Measurements from ENCODE around the gene TAMALIN. TPM values are rescaled to one million over a fixed set of nuclear protein-coding genes. Genes with fewer than 3 reads are reported as not detected.

Gene TAMALIN
- total RNA-seq, 1 experiment from 2014 or later, result 2.2 TPM

DNA sequence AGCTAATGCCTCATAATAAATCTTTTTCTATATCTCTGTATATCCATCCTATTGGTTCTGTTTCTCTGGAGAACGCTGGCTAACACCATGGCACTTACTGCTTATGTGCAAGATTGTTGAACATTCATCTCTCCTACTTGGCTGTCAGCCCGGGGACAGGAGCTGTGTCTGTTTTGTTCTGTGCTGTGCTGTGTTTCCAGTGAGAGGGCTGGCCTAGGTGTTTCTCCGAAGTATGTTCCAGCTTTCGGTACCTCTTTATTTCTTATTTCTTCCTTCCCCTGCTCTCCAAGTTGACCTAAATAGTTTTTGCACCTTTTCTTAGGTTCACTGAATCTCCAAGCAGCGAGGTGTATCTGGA, 25.7 kb downstream of the TAMALIN start:
- Histone ChIP-seq H3K27me3 (ENCODE audit: control insufficient read depth, insufficient read depth, low read length) (peaks cover 30% of the 10 kb centered on the region), H3K4me3 (ENCODE audit: insufficient read depth, low read depth, low read length) (peak overlapping the region; percentile 24; the same call in 1 of the 2 replicates), H3K36me3 (replicated peaks; ENCODE audit: control insufficient read depth, insufficient read depth, low read length) (no peaks in the 10 kb centered on the region)
- no peak for DNase-seq

DNA sequence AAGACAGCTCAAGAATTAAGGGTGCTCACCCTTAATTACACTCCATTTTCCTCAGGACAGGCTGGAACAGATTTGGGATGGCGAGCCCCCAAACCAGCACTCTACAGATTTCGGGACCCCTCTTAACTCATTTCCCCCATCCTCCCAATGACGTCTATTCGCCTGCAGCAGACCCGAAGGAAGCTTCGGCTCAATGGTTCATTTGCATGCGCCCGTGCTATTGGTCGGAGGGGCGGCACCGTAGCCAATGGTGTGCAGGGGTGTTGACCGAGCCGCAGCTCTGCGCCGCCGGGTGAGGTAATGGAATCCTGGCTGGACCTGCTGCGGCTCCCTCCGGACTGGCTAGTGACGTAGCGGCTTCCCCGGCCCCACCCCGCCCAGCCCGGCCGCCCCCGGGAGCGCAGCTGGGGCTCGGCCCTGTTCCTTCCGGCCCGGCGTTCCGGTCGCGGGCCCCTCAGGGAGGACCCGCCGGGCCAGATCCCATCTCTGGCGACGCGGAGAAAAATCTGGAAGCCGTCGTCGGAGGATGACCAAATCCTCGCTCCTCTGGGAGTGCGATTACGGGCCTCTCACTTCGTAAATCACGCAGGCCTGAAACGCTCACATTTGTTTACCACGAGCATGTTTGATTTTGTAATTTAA, 26.2 kb downstream of the TAMALIN start:
- H3K36me3 ChIP-seq (replicated peaks; ENCODE audit: control insufficient read depth, insufficient read depth, low read length), result no peaks in the 10 kb centered on the region
- DNase-seq, result peak; percentile 98
- peaks cover 35% of the 10 kb centered on the region for H3K27me3 ChIP-seq (ENCODE audit: control insufficient read depth, insufficient read depth, low read length)
- peak overlapping the region; percentile 42 for H3K4me3 ChIP-seq (ENCODE audit: insufficient read depth, low read depth, low read length)

DNA sequence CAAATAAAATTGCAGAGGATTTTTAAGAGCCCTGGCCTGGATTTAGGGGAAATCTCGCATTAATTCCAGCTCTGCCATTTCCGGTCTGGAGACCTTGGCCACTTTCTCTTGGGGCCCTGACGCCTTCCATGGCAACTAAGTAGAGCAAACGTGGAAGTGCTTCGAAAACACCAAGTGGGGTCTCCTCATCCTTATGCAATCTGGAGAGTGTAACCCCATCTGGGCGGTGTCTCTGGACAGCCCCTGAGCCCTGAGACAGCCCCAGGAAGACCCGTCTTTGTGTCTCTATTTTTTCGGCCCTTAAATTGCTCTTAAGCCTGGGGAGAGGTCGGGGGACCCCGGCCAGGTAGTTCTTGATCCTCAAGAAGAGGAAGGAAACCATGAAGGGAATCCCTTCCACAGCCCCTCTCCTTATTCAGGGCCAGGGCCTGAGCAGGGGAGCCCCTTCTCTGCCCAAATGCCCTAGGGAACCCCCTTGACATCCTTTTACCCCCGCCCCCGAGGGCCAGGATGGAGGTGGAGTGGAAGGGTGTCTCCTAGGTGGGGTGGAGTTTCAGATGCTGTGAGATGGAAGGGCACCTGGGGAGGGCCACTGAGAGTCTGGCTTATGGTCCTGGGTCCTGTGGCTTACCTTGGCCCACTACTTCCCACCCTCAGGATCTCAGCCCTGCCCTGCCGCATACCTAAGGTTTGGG, 26.8 kb downstream of the TAMALIN start:
- Histone ChIP-seq H3K4me3 (ENCODE audit: insufficient read depth, low read depth, low read length) (peak overlapping the region; percentile 42), H3K27me3 (ENCODE audit: control insufficient read depth, insufficient read depth, low read length) (peaks cover 35% of the 10 kb centered on the region), H3K36me3 (replicated peaks; ENCODE audit: control insufficient read depth, insufficient read depth, low read length) (no peaks in the 10 kb centered on the region)
- DNase-seq, result no peak

DNA sequence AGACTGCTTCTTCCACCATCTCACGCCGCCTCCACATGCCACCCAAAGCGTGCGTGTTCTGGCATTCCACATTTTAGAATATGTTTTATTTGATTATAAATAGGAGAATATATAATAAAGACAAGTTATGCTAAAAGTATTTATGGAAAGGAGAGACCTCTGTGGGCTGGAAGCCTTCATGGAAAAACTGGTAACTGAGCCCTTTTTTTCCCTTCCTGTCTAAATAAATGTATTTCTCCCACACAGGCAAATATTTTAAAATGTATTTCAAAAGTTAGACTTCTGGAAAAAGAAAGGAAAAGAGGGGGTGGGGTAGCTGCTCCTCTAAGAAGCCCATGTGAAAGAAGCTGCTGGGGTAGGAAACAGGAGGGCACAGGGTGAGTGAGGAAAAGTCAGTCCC, 28.4 kb downstream of the TAMALIN start:
- Histone ChIP-seq H3K27me3 (ENCODE audit: control insufficient read depth, insufficient read depth, low read length) (peaks cover 36% of the 10 kb centered on the region), H3K4me3 (ENCODE audit: insufficient read depth, low read depth, low read length) (no peak overlapping the region), H3K36me3 (replicated peaks; ENCODE audit: control insufficient read depth, insufficient read depth, low read length) (no peaks in the 10 kb centered on the region)
- no peak for DNase-seq

DNA sequence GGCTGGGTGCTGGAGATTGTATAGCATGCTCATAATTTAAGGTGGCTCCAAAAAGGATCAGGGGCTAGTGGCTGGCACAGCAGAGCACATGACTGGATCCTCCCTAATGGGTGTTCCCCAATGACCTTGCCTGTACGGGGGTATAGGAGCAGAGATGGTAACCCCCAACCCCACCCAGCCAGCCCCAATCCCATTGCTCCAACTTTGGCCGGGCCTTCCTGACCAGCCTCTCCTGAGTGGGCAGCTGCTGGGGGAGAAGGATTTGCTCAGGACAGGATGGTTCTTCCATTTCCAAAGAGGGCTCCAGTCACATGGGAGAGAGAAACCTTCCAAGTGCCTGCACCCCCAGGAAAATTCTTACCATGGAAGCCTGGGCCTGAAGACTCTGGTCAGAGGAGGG, 29.2 kb downstream of the TAMALIN start:
- no peak for DNase-seq
- Histone ChIP-seq H3K36me3 (replicated peaks; ENCODE audit: control insufficient read depth, insufficient read depth, low read length) (no peaks in the 10 kb centered on the region), H3K27me3 (ENCODE audit: control insufficient read depth, insufficient read depth, low read length) (peaks cover 36% of the 10 kb centered on the region), H3K4me3 (ENCODE audit: insufficient read depth, low read depth, low read length) (no peak overlapping the region)

DNA sequence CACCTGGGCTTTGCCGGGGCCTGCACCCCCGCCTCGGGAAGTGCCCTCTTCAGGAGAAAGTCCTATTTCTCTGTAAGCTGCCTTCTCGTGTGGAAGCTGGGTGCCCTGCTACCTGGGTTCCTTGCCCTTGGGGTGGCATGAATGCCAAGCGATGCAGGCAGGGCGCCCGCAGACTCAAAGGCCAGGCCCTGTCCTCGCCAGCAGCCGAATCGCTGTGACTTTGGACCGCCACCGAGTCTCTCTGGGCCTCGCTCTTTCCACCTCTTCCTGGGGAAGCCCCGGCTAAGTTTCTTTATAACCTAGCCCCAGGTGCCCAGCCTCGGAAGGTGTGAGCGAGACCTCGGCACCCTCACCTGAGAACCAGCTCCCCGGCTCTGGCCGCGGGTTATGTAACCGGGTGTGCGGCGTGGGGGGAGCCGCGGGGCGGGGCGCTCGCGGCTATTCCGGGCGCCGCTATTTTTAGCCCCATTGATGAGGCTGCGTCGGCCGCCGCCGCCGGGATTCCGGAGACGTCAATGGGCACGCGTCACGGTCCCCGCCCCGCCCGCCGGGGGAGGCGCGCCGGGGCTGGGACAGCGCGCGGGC, 29.9 kb downstream of the TAMALIN start:
- Histone ChIP-seq H3K4me3 (ENCODE audit: insufficient read depth, low read depth, low read length) (peak overlapping the region; percentile 44), H3K36me3 (replicated peaks; ENCODE audit: control insufficient read depth, insufficient read depth, low read length) (no peaks in the 10 kb centered on the region), H3K27me3 (ENCODE audit: control insufficient read depth, insufficient read depth, low read length) (peaks cover 36% of the 10 kb centered on the region)
- peak; percentile 95 for DNase-seq

DNA sequence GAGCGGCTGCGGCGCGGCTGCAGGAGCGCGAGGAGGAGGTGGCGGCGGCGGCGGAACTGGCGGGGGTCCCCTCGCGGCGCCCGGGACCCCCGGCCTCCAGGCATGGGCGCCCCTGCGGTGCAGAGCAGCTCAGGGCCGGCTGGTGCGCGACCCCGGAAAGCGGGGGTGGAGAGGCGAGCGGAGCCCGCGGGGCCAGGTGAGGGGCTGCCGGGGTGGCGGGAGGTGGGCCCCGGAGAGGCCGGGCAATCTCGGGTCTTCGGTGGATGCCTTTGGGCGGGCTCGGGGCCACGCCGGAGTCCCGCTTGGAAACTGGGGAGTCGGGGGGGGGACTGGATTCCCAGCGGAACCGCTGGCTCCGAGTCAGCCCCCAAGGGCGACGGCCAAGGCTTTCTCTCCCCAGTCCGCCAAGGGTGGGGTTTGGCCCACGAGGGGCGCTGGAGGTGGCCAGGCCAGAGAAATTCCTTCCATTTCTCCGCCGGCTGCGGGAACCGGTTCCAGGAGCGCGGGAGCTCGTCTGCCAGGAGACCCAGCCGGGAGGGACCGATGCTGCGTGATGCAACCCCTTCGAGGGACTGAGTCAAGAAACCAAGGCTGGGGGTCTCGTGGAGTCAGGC, 30.6 kb downstream of the TAMALIN start:
- H3K36me3 ChIP-seq (replicated peaks; ENCODE audit: control insufficient read depth, insufficient read depth, low read length), result 0 out of 2 replicates have a peak, but pooled peaks cover under 1% of the 10 kb centered on the region
- H3K4me3 ChIP-seq (ENCODE audit: insufficient read depth, low read depth, low read length), result peak overlapping the region; percentile 58
- peak; percentile 87 for DNase-seq
- H3K27me3 ChIP-seq (ENCODE audit: control insufficient read depth, insufficient read depth, low read length), result peaks cover 36% of the 10 kb centered on the region

DNA sequence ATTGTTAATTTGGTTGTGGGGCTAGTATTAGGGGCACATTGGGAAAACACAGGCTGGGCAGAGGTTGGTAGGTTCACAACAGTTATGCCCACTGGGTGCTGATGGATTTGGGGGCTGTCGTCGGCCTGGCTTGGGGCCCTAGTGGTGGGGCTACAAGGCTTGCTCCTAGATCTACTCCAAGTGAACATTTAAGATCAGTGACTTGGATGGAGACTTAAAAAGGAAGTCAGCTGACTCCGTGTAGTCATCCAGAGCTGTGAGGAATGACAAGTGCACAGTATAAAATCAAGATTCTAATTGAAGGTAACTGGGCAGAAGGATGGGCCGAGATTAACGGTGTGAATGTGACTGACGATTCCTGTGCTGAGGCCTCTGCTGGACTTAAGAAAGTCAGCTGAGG, 31.7 kb downstream of the TAMALIN start:
- Histone ChIP-seq H3K36me3 (replicated peaks; ENCODE audit: control insufficient read depth, insufficient read depth, low read length) (peaks cover 2% of the 10 kb centered on the region; the same call in 1 of the 2 replicates), H3K27me3 (ENCODE audit: control insufficient read depth, insufficient read depth, low read length) (peaks cover 36% of the 10 kb centered on the region), H3K4me3 (ENCODE audit: insufficient read depth, low read depth, low read length) (no peak overlapping the region)
- no peak for DNase-seq

DNA sequence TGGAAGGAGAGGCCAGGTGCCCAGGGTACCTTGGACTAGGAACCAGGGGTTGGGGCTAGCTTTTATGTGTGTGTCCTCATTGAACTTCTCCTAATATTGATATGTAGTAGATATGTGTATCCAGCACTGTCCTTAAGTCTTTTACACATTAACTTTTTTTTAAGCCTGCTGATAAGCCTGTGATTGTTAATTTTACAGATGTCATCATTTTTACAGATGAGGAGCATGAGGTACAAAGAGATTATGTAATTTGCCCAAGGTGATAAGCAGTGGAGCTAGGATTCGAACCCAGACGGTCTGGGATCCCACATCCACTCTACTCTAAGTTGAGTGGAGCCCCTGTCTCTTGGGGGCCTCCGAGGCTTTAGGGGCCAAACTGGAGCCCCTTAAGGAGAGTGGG, 34.3 kb downstream of the TAMALIN start:
- H3K27me3 ChIP-seq (ENCODE audit: control insufficient read depth, insufficient read depth, low read length), result peaks cover 12% of the 10 kb centered on the region
- DNase-seq, result no peak

DNA sequence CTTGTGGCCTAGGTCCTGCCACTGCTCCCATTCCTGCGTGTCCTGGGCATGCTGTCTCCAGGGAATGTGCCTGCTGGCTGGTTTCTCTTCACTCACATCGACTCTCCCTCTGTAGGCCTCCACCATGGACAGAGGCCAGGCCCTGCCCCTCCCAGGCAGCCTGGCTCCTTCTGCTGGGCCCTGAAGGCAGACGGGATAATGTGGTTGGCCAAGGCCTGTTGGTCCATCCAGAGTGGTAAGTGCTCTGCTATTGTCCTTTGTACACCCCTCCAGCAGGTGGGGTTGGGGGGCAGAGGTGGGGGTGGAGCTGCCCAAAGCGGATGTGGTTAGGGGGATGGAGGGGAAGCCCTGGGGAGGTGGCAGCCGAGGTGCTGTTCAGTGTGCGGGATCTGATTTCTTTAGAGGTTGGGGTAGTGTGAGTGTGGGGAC, 35.0 kb downstream of the TAMALIN start:
- H3K27me3 ChIP-seq (ENCODE audit: control insufficient read depth, insufficient read depth, low read length), result peaks cover 7% of the 10 kb centered on the region
- peaks cover 3% of the 10 kb centered on the region for H3K36me3 ChIP-seq (replicated peaks; ENCODE audit: control insufficient read depth, insufficient read depth, low read length)
- peak; percentile 75 for DNase-seq
- no peak overlapping the region for H3K4me3 ChIP-seq (ENCODE audit: insufficient read depth, low read depth, low read length)

More for the DNA sequence above, 34.3 kb downstream of the TAMALIN start:
- H3K36me3 ChIP-seq (replicated peaks; ENCODE audit: control insufficient read depth, insufficient read depth, low read length), result peaks cover 3% of the 10 kb centered on the region
- no peak overlapping the region for H3K4me3 ChIP-seq (ENCODE audit: insufficient read depth, low read depth, low read length)

DNA sequence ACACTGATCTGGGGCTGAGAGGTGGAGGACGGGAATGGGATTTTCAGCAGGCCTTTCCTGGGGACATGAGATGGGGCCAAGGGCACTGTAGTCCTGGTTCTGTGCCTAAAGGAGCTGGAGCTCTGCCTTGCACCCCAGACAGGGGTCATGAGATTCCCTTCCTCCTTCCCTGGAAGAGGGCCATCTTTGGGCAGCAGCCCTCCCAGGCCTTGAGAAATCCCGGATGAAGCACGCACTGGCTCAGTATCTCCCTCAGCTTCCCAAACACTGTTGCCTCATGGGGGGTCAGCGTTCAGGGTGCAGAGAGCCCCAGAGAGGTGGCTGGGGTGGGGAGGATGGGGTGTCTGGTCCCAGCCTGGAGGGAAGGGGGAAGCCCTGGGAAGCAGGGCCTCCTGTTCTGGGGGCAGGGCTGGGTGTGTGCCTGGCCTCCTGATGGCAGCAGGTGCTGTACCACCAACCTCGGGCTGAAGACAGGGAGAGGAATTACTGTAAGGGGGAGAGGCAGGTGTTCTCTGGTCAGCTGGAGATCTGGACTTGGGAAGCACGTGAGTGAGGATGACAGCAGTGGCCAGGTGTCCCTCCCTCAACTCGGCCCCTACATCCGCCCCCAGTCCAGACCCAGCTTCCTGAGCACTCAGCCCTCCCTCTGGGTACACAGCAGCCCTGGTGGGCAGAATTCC, 36.1 kb downstream of the TAMALIN start:
- Histone ChIP-seq H3K36me3 (replicated peaks; ENCODE audit: control insufficient read depth, insufficient read depth, low read length) (peaks cover 3% of the 10 kb centered on the region), H3K27me3 (ENCODE audit: control insufficient read depth, insufficient read depth, low read length) (peaks cover 2% of the 10 kb centered on the region), H3K4me3 (ENCODE audit: insufficient read depth, low read depth, low read length) (no peak overlapping the region)
- DNase-seq, result no peak

DNA sequence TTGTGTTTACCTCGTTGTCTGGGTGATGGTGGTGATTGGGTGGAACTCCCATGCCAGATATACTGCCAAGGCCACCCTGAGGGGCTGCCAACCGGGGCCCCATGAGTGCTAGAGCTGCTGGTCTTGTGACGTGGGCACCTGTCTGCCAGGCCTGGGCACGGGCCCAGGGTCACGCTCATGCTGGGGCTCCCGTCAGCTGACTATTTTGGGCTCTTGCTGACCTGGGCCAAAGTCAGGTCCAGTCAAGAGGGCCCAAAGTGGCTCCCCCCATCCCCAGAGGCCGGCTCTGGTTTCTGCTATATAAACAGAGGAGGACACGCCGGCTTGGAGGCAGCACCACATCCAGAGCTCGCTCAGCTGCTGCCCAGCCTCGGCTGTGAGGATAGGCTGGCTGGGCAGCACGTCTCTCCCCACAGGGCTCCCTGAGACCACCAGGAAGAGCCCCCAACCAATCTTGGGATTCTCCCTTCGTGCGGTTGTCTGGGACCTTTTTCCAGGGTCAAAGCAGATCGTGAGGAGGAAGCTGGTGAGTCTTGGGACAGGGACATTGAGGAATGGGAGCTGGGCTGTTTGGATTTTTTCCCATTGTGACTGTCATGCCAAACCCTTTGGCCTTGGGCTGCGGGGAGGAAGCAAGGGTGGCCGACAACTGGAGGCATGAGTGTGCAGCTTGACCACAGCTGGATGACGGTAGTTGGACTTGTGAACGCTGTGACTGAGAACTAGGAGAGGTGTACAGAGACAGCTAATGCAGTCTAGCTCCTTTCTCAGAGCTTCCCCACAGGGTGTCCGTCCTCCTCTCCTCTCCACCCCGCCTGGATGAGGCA, 36.9 kb downstream of the TAMALIN start:
- no peak for DNase-seq
- Histone ChIP-seq H3K36me3 (replicated peaks; ENCODE audit: control insufficient read depth, insufficient read depth, low read length) (peaks cover 3% of the 10 kb centered on the region), H3K27me3 (ENCODE audit: control insufficient read depth, insufficient read depth, low read length) (peaks cover 3% of the 10 kb centered on the region), H3K4me3 (ENCODE audit: insufficient read depth, low read depth, low read length) (no peak overlapping the region)

DNA sequence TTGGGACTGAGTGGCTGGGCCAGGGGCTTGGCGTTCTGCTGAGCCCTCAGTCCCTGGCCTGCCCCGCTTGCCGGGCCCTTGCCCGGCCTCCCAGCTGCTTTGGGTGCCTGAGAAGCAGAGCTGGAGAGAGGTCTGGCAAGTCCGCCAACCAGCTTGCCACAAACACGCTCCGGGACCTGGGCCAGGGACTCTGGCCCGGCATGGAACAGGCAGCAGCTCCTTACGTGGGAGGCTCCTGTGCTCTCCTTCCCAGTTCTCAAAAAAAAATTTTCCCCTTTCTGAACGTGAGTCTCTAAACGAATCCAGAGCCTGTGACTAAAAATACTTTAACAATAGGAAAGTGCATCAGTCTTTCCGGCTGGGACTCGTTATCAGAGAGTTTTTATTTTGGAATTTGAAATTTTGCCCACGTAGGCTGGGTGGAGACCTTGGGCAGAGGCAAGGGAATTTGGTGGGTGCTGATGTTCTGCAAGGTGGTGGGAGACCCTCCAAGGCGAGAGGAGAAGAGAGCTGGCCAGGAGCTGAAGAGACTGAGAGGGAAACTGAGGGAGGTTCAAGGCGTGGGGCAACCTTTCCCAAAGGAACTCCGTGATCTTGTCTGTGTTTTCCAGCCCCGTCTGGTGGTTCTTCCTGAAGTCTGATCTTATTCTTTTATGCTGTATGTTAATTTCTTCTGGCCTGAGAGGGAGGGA, 37.7 kb downstream of the TAMALIN start:
- no peak for DNase-seq
- Histone ChIP-seq H3K36me3 (replicated peaks; ENCODE audit: control insufficient read depth, insufficient read depth, low read length) (peaks cover 3% of the 10 kb centered on the region), H3K27me3 (ENCODE audit: control insufficient read depth, insufficient read depth, low read length) (peaks cover 10% of the 10 kb centered on the region), H3K4me3 (ENCODE audit: insufficient read depth, low read depth, low read length) (no peak overlapping the region)
